GM19240 (cell line): ENCODE measurements around the gene COL4A6.

Experiments used
- DNase-seq: peaks from one replicate; pipeline ENCODE4 v3.0.0; 2011; ENCODE audit warnings: low spot score; ENCODE audit not compliant: insufficient read length

The COL4A6 gene

GRCh38 chrX:108271397-108271787, 166.8 kb downstream of the COL4A6 start:
- no peak for DNase-seq

GRCh38 chrX:108270739-108271396, 167.4 kb downstream of the COL4A6 start:
- no peak for DNase-seq

GRCh38 chrX:108270280-108270679, 167.9 kb downstream of the COL4A6 start:
- no peak for DNase-seq

- no peak for DNase-seq
Observed at GRCh38 chrX:108268434-108269080, 169.7 kb downstream of the COL4A6 start.

- DNase-seq: no peak
Observed at GRCh38 chrX:108267557-108267956, 170.7 kb downstream of the COL4A6 start.

GRCh38 chrX:108264376-108264775, 173.8 kb downstream of the COL4A6 start:
- DNase-seq: no peak

GRCh38 chrX:108261549-108262203, 176.5 kb downstream of the COL4A6 start:
- DNase-seq: no peak

GRCh38 chrX:108257556-108257955, 180.7 kb downstream of the COL4A6 start:
- DNase-seq: no peak

- DNase-seq: no peak
Observed at GRCh38 chrX:108254636-108255035, 183.6 kb downstream of the COL4A6 start.

- DNase-seq: no peak
Observed at GRCh38 chrX:108250654-108251579, 187.3 kb downstream of the COL4A6 start.

- no peak for DNase-seq
Observed at GRCh38 chrX:108246304-108246954, 191.8 kb downstream of the COL4A6 start.

GRCh38 chrX:108245462-108245861, 192.8 kb downstream of the COL4A6 start:
- DNase-seq: no peak

- no peak for DNase-seq
Observed at GRCh38 chrX:108235986-108236385, 202.2 kb downstream of the COL4A6 start.

- no peak for DNase-seq
Observed at GRCh38 chrX:108230574-108230973, 207.6 kb downstream of the COL4A6 start.

GRCh38 chrX:108224727-108225621, 213.2 kb downstream of the COL4A6 start:
- no peak for DNase-seq

- no peak for DNase-seq
Observed at GRCh38 chrX:108224218-108224617, 214.0 kb downstream of the COL4A6 start.

- DNase-seq: no peak
Observed at GRCh38 chrX:108223585-108223984, 214.6 kb downstream of the COL4A6 start.

- no peak for DNase-seq
Observed at GRCh38 chrX:108221301-108221864, 216.8 kb downstream of the COL4A6 start.

- no peak for DNase-seq
Observed at GRCh38 chrX:108219949-108220601, 218.1 kb downstream of the COL4A6 start.
